Measurements from ENCODE around the gene PIWIL4.
A peak's percentile ranks its signal among the peaks of the same experiment; 100 is the strongest.

PIWIL4 gene

DNA sequence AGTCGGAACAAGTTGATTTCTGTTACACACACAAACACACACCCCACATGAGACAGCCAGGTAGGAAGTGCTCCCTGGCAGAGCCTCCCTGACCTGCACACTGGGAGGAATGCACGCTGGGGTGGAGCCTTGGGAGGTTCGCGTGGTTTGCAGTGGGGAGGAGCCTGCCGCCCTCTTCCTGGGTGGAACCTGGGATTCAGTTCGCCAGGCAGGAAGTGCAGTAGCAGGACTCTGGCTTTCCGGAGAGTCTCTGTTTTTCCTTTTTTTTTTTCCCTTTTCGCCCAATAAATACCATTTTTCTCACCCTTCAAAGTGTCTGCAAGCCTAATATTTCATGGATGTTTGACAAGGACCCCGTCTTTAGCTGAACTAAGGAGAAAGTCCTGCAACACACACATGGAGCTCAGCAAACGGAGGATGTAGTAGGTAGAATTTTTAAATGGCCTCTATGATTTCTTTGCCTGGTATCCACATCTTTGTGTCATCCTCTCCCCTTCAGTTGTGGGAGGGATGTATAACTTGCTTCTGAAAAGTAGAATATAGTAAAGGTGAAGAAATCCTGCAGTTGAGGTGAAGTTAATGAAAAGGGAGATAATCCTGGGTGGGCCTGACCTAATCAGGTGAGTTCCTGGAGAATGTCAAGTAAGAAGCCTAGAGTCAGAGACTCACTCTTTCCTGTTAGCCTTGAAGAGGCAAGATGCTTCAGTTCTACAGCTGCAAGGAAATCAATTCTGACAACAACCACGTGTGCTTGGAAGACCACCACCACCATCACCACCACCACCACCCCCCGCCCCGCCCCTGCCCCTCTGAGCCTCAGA is 72.9 kb downstream of the PIWIL4 start:
- DNase-seq: no peak

DNA sequence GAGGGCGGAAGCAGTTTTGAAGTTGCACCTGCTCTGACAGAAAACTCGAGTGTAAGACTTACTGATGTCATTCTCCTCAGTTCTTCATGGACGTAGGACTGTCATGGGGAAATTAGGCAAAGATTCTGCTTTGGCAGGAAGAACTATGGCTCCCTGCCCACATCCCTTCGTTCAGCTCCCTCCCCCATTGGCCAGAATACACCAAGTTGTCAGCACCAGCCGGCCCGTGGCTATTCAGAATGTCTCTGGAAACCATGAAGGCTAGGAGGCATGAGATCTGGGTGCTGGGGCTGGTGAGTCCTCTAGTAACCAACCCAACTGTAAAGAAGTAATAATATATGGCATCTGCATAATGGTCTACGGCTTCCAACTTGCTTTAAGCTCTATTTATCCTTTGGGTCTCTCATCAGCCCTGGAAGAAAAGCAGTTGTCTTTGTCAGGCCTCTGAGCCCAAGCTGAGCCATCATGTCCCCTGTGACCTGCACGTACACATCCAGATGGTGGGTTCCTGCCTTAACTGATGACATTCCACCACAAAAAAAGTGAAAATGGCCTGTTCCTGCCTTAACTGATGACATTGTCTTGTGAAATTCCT is 74.1 kb downstream of the PIWIL4 start:
- DNase-seq: no peak

DNA sequence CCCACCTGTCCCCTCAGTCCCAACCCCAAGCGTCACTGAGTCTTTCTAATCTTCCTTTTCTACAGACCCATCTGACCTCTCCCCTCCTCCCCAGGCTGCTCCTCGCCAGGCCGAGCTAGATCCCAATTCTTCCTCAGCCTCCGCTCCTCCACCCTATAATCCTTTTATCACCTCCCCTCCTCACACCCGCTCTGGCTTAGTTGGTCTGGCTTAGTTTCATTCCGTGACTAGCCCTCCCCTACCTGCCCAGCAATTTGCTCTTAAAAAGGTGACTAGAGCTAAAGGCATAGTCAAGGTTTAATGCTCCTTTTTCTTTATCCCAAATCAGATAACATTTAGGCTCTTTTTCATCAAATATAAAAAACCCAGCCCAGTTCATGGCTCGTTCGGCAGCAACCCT is 76.0 kb downstream of the PIWIL4 start:
- DNase-seq: peak; percentile 42

DNA sequence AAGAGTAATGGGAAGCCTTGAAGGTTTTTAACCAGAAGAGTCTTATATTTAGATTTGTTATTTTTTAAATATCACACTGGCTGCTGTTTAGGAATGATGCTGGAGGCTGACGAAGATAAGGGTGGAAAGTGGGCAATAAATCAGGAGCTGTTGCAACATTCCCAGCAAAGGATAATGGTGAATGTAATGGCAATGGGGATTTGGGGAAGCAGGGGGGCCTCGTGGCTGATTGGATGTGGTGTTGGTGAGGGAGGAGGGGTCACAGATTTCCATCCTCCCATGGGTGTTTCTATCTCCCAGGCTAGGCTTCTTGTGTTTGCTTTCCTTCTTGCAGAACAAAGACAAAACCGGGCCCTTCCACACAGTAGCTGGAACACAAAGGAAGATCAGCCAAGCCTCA is 80.8 kb downstream of the PIWIL4 start:
- peak; percentile 49 for DNase-seq

DNA sequence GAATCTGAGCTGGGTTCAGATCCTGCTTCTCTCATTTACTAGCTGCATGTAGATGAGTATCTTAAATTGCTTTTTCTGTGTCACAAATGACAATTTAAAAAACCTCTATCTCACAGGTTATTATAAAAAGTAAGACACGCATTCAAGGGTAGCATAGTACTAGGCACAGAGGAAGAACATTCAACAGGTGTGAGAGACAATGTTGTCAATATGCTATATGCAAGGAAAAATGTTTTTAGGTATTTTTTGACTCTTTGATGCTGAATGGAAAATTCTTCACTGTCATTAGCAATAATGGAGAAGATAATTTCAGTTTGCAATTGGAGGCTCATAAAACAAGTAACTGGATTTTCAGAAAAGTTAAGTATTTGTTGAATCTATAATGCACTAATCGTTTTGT is 81.6 kb downstream of the PIWIL4 start:
- no peak for DNase-seq

DNA sequence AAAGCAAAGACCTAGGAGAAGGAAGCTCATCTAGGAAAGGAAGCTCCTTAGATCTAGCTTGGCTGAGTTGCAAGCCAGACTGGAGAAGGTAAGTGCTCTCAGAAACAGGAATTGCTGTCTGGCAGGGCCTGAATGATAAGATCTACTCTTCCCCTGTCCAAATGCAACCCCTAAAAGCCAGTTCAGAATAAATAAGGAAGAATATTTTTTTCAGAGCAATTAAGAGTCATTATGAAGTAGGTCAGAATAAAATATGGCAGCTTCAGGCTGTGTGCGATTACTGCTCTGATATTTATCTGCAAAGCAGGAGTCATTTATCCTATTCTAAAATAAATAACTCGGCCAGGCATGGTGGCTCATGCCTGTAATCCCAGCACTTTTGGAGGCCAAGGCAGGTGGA is 82.1 kb downstream of the PIWIL4 start:
- DNase-seq: peak; percentile 65

DNA sequence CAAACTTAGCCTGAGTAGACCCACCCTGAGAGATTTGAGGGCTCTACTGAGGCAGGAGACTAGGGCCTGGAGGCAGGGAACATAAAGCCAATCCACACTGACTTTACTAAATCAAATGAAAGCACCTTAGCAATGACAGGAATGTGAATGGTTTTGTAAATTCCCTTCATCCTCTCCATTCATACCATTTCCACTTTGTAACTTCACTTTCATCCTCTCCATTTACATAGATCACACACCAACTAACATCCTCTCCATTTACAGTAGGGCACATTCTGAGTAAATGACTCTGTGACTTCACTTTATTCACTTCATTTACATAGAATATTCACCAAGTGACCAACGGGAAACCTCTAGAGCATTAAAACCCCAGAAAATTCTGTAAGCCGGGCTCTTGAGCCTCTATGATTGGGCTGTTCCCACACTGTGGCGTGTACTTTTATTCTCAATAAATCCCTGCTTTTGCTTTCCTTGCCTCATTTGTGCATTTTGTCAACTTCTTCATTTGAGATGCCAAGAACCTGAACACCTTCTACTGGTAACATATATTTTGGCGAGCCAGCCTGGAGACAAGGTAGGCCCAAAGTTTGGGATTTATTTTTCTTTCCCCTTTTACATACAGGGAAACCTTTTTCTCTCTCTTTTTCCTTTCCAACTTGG is 82.9 kb downstream of the PIWIL4 start:
- peak; percentile 54 for DNase-seq

DNA sequence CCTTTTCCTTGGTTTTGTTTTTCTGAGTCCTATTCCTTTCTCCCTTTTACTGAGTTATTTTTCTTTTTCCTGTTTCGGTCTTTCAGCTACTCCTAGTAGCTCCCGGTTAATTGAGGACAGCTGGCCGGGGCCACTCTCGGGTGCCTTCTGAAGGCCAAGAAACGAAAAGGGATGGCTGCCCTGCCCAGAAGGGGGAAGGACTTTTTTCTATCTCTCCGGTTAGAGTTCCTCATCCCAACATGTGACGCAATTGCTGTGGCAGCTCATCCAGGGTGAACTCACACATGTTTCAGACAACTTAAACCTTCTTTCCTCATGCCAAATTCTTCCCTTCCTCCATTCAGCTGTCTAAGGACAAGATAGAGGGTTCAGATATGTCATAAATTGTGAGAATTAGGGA is 83.6 kb downstream of the PIWIL4 start:
- DNase-seq: peak; percentile 53

DNA sequence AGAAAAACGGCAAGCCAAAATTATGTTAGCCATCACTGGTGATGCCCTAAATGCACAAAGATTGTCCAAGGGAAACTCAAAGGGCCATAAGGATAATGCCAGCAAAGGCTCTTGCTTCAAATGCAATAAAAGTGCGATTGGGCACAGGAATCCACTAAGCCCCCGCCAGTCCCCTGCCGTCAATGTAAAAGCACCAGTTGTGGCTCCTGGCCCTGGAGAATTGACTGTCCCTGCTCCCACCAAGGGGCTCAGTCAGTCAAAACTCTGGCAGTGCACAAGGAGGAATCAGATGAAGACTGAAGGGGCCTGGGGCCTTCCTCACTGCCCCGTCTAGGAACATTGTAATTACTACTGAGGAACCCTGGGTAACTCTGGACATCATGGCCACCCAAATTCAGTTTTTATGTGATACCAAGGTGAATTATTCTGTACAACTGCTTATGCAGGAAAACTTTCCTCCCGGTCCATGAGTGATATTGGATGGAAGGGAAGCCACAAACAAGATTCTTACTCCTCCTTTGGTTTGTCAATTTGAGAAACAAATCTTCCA is 85.6 kb downstream of the PIWIL4 start:
- peak; percentile 28 for DNase-seq

DNA sequence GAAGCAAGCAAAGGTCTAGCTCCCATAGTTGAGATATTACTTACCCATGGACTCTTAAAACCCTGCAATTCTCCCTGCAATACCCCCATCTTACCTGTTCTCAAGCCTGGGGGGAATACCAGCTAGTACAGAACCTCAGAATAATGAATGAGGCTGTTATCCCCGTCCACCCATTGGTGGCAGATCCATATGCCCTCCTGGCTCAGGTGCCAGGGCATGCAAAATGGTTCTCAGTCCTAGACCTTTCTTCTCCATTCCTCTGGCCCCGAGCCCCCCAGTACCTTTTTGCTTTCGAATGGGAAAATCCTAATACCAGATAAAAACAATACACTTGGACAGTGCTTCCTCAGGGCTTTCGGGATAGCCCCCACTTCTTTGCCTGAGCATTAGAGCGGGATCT is 86.4 kb downstream of the PIWIL4 start:
- DNase-seq: peak; percentile 28

DNA sequence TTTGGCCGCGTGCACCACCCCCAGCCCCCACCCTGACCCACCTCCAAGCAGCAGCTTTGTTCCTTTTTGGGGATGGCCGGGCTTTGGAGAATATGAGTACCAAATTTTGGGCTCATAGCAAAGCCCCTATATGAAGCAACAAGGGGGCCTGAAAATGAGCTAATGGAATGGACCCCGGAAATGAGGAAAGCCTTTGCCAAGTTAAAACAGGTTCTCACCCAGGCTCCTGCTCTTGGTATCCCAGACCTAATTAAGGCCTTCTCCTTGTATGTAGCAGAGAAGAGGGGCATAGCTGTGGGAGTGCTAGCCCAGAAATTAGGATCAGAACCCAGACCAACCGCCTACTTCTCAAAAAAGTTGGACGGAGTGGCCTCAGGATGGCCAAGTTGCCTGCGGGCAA is 87.0 kb downstream of the PIWIL4 start:
- DNase-seq: no peak

DNA sequence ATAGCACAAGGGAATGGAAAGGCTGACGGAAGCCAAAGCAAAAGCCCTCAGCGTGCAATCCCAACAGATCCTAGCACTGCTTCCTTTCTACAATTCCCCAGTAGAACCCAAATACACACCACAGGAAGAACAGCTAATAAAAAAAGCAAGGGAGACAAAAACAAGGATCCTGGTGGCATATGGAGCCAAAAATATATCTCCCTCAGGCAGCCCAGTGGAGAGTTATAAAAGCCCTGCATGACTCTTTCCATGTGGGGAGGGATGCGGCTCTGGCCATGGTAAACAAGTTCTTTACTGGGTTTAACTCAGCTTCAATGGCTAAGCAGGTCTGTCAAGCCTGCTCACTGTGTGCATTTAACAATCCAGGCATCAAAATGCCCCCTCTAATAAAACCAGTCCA is 88.1 kb downstream of the PIWIL4 start:
- peak; percentile 40 for DNase-seq

DNA sequence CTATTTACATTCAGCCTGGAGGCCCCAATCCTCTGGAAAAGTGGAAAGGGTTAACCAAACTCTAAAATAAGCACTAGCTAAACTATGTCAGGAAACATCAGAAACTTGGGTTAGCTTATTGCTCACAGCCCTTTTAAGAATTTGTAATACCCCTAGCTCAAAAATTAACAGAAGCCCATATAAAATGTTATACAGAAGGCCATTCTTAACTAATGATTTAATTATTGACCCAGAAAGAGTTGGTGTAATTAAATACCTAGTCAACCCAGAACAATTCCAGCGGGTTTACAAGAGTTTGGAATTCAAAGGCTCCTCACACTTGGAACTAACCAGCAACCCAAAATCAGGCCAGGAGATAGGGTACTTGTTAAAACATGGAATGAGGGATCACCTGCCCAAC is 88.8 kb downstream of the PIWIL4 start:
- DNase-seq: no peak

DNA sequence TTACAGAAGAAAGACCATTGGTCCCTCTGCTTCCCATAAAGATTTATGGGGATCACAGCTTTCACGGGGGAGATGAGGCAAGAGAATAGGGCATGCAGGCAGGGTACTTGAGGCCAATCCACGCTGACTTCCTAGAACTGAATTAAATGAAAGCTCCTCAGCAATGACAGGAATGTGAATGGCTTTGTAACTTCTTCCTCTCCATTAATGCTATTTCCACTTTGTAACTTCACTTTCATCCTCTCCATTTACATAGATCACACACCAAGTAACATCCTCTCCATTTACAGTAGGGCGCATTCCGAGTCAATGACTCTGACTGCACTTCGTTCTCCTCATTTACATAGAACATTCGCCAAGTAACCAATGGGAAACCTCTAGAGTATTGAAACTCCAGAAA is 89.8 kb downstream of the PIWIL4 start:
- peak; percentile 83 for DNase-seq

DNA sequence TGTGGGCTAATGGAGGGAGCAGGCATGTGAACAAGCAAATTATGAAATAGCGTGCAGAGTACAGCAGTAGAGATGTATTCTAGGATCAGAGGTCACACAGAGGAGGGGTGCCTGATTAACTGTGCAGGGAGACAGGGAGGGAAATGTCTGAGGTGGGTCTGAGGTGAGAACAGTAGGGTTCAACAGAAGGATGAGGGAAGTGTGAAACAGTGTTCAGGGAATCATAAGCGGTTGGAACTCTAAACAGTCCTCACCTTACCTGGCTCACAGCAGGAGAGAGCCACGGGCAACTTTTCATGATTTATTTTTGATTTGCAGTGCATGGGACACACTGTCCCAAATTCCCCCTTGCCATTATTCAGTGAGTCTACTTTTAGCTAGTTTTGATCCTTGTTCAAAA is 90.5 kb downstream of the PIWIL4 start:
- DNase-seq: peak; percentile 31

DNA sequence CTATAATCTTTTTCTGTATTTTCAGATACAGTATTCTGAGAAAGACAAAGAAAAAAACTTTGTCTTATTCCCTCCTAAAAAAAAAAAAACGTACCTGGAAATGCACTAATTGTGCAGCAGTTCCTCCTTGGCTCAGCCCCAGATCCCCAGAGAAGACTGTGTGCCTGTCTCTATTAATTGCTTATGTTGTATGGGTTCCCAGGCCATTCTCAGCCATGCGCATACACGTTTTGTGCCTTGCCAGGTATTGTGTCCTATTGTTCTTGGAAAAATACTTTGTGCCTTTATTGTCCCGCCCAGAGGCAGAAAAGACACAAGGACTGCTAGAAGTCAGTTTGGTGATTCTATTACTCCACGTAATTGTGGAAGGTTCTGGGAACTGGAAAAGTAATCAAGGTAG is 91.2 kb downstream of the PIWIL4 start:
- peak; percentile 34 for DNase-seq

DNA sequence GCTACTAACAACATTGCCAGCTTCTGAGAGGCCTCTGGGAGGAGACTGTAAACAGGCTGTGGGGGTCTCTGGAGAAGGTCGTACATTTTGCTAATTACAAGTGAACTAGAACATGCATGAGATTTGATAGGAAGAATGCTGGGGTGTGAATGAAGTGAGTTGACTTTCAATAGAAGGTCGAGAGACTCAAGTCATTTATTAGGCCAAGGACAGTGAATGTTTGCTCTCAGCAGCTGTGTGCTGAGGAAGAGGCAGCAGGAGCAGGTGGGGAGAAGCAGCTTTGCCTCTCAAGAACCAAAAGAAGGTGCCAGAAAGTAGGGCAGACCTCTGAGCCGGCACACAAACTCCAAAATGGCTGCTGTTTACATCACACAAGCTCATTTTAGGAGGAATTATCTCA is 91.7 kb downstream of the PIWIL4 start:
- DNase-seq: peak; percentile 26

DNA sequence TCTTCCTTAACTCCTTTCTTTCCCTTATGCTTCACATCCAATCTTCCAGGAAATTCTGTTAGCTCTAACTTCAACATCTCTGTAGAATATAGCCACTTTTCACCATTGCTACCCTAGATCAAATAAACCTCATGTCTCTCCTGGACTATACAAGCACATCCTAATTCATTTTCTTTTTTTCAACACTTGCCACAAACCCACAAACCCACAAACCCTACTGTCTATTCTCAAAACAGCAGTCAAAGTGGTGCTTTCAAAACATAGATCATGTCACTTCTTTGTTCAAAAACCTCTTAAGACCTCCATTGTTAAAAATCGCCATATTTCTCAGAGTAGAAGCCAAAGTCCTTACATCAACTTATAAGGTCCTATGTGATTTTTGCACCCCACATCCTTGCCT is 94.3 kb downstream of the PIWIL4 start:
- DNase-seq: no peak

DNA sequence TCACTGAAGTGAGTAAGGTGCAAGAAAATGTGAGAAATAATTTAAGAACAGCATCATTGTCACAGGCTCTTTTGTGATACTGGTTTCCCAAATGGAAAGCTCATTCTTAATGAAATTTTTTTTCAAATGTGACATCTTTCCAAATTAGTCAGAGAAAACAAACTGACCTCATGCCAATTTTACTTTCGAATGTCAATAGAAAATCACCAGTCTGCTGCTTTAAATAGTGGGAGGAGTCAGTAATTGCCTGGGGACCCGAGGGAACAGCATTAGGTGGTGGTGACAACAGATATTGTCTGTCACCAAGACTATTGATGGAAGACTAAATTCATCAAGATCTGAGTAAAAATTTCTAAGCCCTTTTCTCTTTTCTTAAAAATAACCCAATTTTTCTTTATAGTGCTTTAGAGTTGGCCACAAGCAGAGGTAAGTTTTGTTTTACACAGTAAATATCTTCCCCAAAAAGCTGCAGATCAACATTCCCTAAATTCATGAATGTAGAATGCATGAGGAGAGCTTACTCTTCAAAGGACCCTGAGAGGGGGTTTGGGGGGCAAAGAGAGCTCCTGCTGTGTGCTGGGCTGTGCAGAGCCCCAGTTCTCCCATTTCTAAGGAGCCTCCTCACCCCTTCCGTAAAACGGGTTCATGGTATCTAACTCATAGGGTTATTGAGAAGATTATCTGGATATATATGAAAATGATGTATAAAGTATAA is 95.1 kb downstream of the PIWIL4 start:
- no peak for DNase-seq

DNA sequence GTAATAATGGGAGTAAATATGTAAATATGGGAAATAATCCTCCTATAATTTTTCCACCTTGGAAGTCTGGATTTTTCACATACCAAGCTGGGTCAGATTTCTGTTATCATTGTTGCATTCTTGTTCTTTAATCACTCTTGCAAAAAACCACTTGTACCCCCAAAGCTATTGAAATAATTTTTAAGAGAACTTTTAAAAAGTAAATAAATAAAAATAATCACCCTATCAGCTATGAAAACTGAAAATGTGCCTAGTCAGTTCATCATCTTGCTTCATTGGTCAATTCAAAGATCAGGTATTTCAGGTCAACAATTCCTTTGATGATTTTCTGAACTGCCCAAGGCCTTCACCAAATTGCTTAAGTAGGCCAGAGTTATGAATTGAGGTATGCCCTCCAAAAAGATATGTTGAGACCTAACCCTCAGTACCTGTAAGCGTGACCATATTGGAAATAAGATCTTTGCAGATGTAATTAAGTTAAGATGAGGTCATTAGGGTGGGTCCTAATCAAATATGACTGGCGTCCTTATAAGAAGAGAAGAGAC is 95.8 kb downstream of the PIWIL4 start:
- no peak for DNase-seq

DNA sequence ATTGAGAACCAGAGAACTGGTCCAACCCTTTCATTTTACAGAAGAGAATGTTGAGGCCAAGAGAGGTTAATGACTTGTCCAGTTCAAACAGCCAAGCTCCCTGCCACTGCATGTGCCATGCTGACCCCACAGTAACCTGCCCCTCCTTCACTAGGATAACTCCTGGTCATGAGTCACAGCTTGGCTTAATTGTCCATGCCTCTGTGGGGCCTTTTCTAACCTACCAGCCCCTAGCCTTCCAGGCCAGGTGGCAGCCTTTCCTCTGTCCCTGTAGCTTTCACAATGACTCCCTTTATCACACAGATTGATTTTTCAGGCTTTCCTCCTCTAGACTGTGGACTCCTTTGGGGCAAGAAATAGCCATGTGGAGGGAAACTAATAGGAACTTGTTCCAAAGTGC is 97.2 kb downstream of the PIWIL4 start:
- DNase-seq: peak; percentile 79

DNA sequence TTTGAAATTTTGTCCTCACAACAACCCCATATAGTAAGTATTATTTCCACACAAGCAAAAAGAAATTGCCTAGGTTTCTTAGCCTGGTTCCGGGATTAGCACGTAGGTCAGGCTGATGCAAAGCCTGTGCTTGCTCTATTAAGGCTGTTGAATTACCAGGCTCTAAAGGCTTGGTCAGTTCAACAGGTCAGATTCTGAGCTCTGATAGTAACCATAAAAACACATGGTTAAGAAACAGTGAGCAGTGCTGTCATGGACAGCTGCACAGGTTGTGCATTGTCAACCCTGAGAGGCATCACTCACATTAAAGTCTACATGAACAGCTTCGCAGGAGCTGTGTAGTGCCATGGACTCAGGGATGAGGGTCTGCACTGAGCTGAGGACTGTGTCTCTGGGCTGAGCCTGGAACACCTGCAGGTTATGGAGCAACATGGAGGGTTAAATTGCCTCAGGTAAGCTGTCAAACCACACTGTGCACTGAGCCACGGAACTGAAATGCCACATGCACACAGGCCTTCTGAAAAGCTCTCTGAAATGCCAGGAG is 98.0 kb downstream of the PIWIL4 start:
- no peak for DNase-seq
